Endometrial microvascular endothelial cells (primary cell): ENCODE measurements around the gene BCCIP. TPM values are rescaled to one million over a fixed set of nuclear protein-coding genes. Genes with fewer than 3 reads are reported as not detected.

ENCODE experiments used
- in situ Hi-C: cut with HindIII; loops from 2 replicates; pipeline ENCODE4 v1.10.0; 2017; ENCODE audit warnings: low sequenced_read_pairs, low pct_unique_long_range_greater_than_20kb; ENCODE audit errors: inconsistent ontology term
- total RNA-seq: library from RNA; depleted of rRNA; stranded (reverse); fragments of >200 nt; gene quantifications from one replicate; pipeline ENCODE4 v1.2.3, GENCODE V29; 2015; ENCODE audit errors: inconsistent ontology term

Gene BCCIP
- total RNA-seq, 1 donor from 2014 or later: 76.3 TPM

DNA sequence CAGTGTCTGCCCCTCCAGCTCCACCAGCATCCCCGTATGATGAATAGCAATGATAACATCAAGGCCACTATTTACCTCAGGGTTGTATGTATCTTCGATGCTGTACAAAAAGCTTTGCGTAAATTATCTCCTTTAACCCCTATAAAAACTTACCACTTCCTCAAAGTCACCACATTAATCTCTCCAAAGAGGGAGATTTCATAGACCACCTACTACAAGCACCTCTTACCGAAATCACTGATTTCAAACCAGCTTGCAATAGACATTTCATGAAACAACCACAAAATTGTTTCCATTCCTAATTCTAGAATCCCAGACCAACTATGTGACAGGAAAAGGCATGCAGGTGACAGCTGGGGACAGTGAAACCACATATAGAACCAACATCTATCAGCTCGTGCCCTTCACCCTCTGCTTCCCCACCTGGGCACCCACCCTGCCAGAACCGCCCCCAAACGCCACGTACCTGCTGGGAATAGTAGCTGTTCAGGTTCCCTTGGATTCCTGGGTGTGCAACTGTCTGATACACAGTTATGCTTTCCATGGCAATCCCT, 27.6 kb upstream of the BCCIP start:
- in situ Hi-C loops: no loop called here

DNA sequence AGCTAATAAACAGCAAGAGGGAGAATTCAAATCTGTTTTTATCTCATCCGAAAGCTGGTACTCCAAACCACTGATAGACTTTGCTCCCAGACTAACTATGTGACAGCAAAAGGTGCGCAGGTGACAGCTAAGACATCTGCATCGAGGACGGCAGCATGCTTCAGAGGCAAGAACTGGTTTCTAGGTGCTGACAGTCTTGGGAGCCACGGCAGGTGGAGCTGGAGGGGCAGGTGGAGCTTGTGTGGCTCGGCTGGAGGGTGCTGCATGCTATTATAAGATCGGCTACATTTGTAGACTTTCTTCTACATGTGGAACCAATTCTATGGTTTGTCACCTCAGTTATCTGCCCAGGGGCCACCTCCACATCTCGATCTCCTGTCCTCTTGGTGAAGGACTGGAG, 25.9 kb upstream of the BCCIP start:
- in situ Hi-C loops: no loop called here

DNA sequence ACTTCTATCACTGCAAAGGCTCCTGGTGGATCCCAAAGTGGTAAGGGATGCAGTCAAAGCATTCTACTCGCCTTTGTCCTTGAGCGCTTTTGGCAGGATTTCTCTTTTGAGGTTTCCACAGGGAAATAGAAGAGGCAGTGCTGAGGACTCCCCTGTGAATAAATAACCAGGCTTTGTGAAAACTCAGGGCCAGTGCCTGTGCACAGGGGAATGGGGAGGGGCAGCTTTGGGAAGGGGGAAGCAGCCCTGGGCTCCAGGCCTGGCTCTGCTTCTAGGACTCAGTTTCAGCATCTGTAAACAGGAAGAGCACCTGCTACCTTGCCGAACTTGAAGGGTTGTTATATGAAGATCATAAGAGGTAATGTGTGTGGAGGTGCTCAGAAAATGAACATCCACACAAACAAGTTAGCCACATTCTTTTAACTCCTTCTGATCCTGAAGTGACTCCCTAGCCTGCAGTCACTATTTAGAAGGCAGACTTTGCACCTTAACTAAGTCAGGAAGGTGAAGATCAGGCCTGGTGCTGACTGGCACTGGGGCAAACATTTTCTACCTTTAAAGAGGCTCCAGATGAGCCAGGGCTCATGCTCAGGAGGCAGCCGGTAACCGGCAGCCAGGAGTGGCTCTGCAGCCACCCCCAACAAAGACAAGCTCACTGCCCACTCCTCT, 25.2 kb upstream of the BCCIP start:
- in situ Hi-C loops: no loop called here

DNA sequence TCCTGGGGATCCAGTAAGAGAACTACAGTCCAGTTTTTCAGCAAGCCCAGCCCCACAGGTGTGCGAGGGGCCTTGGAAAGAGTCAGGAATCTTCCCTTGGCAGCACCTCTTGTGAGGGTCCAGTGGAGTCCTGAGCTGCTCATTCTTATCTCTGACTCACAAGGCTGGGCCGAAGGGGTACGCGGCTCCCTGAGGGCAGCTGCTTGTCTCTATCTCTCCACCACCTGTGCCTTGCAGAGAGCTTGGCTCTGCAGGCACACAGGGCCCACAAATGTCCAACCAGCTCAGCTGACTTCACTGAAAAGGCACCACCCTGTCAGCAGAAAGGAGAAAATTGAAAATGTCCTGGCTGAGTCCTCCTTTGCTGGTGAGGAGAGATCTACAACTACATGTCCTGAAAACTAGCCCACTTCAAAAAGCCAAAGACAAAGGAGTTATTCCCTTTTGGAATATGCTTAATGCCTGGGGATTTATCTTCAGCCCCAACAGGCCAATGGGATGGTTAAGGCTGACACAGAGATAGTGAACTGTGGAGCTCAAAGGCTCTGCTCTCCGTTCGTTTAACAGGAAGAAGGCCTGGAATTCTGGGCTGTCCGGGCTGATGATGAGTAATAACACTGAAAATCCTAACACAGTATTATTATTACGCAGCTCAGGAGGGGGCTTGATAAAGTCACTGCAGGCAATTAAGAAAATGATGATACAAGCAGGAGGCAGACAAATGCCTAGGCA, 23.7 kb upstream of the BCCIP start:
- in situ Hi-C loops: no loop called here

DNA sequence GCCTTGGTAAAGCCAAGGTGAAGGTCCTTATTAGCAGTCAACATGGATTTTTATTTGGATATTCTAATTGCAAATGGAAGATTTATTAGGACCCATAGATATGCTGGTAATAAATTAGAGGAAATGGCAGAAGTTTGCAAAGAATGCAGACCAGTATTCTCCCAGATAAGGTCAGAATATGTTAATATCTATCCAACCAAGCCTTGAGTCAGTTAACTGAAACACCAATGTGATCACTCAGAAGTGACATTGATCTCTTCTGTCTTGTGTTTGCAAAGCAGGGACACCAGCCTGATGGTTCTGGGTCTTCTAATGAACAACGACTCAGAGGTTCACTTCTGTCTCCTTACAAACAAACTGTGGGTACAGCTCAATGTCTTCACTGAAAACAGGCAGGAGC, 21.8 kb upstream of the BCCIP start:
- in situ Hi-C loops: no loop called here

DNA sequence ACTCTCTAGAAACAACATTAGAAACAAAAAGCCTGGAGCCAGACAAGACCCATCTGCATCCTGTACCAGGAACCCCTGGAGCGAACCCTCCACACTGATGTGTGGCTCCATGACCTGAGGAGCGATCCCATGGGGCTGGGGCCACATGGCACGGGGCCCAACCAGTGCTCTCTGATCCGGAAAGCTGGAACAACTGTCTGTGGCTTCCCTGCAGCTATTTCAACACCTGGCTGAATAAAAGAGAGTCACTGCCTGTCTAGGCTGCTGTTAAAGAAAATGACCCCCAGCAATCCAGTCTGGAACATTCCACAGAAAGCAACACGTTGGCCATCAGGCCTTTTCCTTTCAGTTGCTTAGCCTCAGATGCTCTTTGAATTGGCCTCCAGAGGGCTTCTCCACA, 21.2 kb upstream of the BCCIP start:
- in situ Hi-C loops: no loop called here

DNA sequence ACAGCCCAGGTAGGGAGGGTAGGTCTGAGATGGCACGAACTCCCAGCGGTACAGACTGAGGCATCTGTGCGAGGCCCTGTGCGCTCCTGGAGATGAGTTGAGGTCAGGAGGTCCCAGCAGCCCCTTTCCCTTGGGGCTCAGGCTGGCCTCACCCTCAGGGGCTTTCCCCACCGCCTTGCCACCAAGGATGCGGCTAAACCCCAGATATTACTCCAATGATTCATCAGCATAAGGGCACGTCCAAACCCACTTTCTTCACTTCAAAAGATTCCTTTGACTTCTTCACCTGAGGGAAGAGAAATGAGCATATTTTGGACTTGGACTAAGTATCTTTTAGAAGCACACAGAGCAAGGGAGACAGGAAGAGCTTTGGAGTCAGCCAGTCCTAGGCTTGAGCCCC, 20.6 kb upstream of the BCCIP start:
- in situ Hi-C loops: no loop called here

DNA sequence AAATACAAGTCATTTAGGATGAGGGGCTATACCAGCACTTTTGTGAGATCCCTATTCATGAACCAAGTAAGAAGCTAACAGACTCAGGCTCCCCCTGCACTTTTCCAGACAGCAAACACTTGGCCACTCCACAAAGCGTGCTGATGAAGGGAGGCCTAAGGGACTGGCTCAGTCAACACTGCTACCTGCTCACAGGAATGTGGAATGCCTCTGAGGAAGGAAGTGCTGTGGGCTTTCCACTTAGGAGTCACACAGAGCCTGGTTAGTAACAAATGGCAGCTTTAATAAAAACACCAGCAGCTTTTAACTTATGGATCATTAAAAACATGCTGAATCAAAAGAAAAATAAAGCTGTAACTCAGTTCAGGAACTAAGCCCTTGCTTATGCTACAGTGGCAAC, 15.3 kb upstream of the BCCIP start:
- in situ Hi-C loops: no loop called here

DNA sequence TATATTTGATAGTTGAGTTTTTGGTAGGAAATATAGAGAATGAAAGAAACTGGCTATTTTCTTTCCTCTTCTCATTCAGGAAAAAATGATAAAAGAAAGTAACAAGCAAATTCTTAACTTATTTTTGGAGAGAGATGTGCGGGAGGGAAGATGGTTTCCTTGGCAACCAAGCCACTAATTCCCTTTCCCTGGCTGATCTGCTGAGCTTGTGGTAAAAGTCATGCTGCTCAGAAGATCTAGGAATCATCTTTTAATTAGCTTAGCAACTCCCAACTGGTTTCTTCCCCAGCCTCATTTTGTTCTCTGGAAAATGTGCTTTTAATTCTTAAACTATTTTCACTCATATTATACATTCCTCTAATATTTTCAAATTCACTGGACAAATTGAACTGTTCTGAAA, 12.1 kb upstream of the BCCIP start:
- in situ Hi-C loops: no loop called here

DNA sequence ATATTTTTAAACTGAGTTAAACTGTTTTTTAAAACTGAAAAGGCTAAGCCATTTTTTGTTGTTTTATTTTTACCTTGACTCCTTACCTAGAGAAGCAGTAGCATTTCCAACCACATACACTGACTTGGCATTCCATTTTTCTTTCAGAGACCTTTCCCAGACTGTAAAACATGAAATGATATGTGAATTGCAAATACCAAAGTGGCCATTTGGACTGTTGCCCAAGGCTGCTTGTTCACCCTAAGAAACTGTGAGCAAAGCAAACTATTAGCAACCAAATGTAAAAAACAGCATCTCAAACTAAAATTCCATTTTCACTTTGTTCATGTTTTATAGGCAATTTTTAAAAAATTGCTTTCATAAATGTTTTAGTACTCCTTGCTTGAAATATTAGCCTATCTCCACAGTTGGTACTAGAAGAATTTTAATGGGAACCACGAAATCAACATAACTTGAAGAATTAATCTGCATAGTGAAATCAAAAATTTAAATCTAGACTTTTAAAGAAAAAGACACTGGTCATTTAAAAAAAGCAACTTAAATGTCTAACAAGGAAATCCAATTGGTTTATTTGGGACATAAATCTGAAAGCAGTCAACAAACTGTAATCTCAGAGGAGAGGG, 11.1 kb upstream of the BCCIP start:
- in situ Hi-C loops: no loop called here

DNA sequence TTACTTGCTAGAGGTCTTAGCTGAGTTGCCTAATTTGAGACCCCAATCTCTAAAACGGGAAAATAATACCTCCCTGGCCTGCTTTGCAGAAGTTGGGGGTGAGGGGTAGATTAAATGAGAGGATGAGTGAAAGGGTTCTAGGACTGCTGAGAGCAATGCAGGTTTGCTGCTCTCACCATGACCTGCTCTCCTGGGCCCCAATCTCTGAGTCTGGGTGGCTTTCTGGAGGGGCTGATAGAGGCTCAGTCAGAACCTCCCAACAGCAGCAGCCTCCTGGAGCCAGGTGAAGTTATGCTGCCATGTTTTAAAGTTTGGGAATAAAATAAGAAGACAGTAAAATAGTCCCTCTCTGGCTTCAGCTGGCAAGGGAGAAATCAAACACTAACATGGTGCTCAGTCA, 7.6 kb upstream of the BCCIP start:
- in situ Hi-C loops: no loop called here

DNA sequence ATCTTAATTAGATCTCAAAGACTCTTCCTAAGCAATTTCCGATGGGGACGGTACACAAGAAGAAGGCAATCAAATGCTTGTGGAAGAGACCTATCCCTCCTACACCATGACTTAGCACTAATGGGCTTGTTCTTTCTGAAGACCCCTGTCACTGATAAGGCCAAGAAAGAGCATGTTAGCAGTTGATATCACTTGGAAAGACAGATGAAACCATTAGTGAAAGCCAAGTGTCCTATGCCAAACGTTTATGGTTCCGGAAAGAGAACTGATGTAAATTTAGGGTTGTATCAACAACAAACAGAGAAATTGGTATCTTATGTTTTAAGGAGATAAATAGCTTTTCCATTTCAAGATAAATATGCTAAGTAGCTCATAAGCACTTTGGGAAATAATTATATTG, 6.8 kb upstream of the BCCIP start:
- in situ Hi-C loops: no loop called here

DNA sequence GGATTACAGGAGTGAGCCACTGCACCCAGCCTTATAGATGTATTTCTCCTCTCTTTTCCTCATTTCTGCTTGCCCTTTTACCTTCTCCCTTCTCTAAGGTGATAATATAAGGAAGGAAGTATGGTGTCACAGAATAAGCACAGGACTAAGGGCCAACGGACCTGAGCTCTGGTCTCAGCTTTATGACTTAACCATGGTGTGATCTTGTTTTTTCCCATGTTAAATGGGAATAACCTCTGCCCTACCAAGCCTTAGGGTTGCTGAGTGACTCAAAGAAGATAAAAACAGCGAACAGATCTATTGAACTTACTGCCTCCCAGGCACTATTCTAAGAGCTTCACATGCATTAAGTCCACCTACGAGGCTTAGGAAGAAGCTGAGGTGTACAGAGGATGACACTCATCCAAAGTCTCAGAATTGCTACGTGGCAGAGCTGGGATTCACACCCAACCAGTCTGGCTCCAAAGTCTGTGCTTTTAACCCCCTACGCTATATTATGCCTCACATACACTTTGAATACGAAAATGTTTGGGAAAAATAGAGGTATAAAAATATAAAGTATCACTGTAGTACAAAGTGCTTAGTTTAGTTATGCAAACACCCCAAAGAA, 5.9 kb upstream of the BCCIP start:
- in situ Hi-C loops: no loop called here

DNA sequence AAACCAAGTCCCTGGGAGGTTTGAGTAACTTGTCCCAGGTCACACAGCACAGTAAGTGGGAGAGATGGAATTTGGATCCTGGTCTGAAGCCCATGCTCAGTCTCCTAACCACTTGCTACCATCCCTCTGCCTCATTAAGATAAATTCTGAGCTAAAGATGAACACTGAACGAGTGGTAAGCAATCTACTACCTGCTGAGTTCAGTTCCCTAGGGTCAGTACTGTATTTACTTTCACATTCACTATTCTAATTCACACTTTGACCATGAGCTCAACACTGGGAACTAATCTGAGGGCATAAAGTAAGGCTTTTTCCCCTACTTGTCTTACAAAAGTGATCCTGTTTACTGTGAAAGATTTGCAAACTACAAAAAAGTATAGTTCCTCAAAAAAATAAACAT, 2.6 kb upstream of the BCCIP start:
- in situ Hi-C loops: no loop called here

DNA sequence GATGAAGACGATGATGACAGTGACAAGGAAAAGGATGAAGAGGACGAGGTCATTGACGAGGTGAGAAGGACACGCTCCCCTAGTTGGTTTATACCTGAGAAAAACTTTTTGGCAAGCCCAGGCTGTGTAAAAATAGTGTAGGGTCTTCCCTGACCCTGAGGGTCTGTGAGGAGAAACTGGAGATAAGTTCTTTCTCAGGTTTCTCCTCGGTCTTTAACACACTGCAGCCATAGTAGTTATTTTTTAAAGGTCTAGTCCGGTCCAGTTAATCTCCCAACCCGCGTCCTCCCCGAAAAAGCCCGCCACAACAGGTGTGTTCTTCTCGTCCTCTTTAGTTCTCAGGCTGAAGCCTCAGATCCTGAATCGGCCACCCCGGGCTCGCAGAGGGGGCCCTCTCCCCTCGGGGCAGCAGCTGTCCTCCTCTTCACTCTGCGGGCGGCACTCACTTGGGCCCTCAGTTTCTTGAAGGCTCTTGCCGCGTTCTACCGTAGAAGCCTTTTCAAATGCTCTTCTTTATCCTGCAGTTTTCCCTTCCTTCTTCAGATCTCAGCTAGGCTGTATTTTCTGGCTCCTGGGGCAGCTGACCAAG, 411 bp downstream of the BCCIP start:
- in situ Hi-C loops: no loop called here

DNA sequence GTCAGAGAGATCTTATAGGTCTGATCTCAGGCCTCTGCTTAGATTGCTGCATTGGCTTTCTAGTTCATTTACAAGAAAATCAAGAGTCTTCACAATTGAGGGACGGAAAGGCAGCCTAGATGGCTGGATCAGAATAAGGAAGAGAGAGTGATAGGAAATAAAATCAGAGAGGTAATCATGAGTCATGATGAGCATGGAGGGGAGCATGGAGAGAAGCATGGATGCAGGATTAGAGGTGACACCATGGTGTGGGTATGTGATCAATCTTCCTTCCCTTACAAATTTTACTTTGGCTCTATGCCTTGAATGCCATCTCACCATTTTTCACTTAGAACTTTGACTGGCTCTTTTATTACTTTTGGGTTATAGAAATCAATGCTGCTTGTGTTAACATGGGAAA, 1.4 kb downstream of the BCCIP start:
- in situ Hi-C loops: no loop called here

DNA sequence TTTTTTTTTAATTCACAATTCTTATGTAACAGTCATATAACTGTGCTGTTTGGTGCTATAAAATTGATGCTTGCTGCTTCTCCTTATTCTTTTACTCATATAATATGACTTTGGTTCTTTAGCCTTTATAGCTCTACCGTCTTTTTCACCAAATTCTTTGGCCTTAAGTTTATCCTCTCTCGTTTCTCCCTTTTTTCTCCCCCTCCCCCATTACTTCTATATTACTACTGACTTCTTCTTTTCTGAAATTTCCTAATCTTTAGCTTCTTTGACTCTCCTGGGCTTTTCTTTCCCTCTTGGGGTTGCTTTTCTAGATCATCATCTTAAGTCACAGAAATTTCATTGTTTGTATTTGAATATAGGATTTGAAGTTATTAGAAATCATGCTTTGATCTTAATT, 3.8 kb downstream of the BCCIP start:
- in situ Hi-C loops: no loop called here

DNA sequence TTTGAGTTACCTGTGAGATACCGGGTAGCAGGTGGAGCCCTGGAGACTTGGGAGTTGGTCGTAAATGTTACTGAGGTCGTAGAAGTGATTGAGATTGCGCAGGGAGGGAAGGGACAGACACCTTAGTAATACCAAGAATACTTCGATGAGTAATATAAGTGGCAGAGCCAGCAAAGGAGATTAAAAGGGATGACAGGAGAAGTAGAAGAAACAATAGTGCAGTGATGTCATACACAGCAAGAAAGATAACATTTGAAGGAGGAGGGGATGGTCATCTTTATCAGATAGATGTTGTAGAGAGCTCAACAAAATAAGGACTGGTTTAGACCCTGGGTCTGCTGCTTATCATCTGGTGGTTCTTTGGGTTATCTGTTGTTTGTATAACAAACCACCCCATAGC, 5.0 kb downstream of the BCCIP start:
- in situ Hi-C loops: no loop called here

DNA sequence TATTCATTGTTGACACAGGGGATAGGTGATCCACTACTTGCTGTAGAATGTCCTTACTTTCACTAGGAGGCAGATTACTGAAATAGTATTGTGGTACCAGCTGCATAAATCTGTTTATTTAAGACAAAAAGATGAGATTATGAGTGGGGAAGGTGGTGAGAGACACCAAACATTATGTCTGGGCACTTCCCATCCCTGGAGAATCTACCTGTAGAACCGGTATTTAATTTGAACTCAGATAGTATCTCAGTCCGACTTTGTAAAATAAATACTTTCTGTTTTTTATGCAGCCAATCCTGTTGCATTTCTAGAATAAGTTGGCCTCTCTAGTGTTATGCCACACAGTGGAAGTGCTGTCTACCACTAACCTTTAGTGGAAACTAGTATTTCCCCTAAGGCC, 13.4 kb downstream of the BCCIP start:
- in situ Hi-C loops: no loop called here
